ENCODE results near the gene DYNC1LI2. TPM values are rescaled to one million over a fixed set of nuclear protein-coding genes. Genes with fewer than 3 reads are reported as not detected.

DYNC1LI2 gene
- total and polyA plus RNA-seq, 12 donors: 27.2 to 109 (median 88.2) TPM

DNA sequence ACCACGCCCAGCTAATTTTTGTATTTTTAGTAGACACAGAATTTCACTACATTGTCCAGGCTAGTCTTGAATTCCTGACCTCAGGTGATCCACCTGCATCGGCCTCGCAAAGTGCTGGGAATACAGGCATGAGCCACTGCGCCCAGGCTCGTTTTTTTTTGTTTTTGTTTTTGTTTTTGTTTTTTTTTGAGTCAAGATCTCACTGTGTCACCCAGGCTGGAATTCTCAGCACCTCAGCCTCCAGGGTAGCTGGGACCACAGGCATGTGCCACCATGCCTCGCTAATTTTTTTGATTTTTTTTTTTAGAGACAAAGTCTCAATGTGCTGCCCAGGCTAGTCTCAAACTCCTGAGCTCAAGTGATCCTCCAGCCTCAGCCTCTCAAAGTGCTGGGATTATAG is 37.3 kb downstream of the DYNC1LI2 start:
- intact Hi-C loops (cut with DNase I): no loop called here
- Histone ChIP-seq H3K4me1 (peaks cover 0 to 12% (median 0%) of the 10 kb centered on the region in 9 donors), H3K27me3 (no peaks in the 10 kb centered on the region), H3K4me3 (no peak overlapping the region), H3K9me3 (peaks cover 0 to 9% (median 0%) of the 10 kb centered on the region in 11 donors), H3K27ac (no peak overlapping the region), H3K36me3 (peaks cover 0 to 21% (median 0%) of the 10 kb centered on the region in 9 donors)
- ATAC-seq: no peak
- no peak for DNase-seq
- TF ChIP-seq, protein P1, sequence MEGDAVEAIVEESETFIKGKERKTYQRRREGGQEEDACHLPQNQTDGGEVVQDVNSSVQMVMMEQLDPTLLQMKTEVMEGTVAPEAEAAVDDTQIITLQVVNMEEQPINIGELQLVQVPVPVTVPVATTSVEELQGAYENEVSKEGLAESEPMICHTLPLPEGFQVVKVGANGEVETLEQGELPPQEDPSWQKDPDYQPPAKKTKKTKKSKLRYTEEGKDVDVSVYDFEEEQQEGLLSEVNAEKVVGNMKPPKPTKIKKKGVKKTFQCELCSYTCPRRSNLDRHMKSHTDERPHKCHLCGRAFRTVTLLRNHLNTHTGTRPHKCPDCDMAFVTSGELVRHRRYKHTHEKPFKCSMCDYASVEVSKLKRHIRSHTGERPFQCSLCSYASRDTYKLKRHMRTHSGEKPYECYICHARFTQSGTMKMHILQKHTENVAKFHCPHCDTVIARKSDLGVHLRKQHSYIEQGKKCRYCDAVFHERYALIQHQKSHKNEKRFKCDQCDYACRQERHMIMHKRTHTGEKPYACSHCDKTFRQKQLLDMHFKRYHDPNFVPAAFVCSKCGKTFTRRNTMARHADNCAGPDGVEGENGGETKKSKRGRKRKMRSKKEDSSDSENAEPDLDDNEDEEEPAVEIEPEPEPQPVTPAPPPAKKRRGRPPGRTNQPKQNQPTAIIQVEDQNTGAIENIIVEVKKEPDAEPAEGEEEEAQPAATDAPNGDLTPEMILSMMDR (IDR thresholded peaks at IDR 0.05): no peak
- WGBS, 2 donors: 90 to 94% methylated on average over 6 of the region's 6 CpGs

DNA sequence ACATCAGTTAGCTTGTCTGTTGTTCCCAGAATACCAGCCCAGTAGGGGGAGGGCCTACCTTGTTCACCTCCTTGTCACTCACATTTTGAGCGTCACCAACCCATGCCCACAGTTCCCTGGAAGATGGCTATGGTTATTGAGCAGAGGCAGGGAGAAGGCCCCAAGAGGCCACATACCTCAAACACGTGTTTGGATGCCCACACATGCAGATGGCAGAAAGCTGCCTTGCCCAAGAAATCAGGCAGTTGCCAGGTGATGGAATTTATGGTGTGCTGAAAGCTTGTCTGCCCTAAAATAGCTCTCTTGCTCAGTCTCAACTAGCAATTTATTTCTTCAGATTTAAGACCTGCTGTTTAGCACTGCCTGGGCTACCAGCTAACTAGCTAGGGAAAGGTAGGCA is 38.3 kb downstream of the DYNC1LI2 start:
- peaks cover 0 to 12% (median 0%) of the 10 kb centered on the region in 9 donors for H3K4me1 ChIP-seq
- intact Hi-C loops (cut with DNase I): no loop called here
- H3K27ac ChIP-seq: no peak overlapping the region
- H3K4me3 ChIP-seq: no peak overlapping the region
- no peaks in the 10 kb centered on the region for H3K27me3 ChIP-seq
- TF ChIP-seq, protein P1 (IDR thresholded peaks at IDR 0.05): no peak
- DNase-seq (no peak), ATAC-seq (peak in 2 of 8 donors; percentile 24 to 27)
- peaks cover 0 to 9% (median 0%) of the 10 kb centered on the region in 11 donors for H3K9me3 ChIP-seq
- H3K36me3 ChIP-seq: peaks cover 0 to 11% (median 0%) of the 10 kb centered on the region in 9 donors
- 33 to 39% methylated on average over 2 of the region's 2 CpGs for WGBS, 2 donors

DNA sequence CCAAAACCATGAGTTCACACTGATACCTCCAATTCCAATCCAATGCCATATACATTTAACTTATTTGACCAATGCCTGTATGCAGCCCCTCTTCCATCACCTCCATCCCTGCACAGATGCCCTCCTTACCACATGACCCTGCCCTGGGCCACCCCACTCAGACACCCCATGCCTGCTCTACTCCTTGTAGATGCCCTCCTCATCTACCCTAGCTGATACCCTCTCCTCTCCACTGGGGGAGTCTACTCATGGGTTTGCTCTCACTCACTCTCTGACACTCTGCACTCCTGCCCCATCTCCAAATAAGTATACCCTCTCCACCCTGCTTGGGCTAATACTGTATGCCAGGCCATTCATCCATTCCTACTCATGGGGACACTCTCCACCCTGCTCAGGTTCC is 38.9 kb downstream of the DYNC1LI2 start:
- H3K4me3 ChIP-seq: no peak overlapping the region
- H3K4me1 ChIP-seq: peaks cover 0 to 12% (median 0%) of the 10 kb centered on the region in 9 donors
- intact Hi-C loops (cut with DNase I): no loop called here
- peaks cover 0 to 5% (median 0%) of the 10 kb centered on the region in 9 donors for H3K36me3 ChIP-seq
- ATAC-seq (peak in 2 of 8 donors; percentile 22 to 49), DNase-seq (no peak)
- TF ChIP-seq, protein P1 (IDR thresholded peaks at IDR 0.05): no peak
- no peak overlapping the region for H3K27ac ChIP-seq
- peaks cover 0 to 9% (median 0%) of the 10 kb centered on the region in 11 donors for H3K9me3 ChIP-seq
- no peaks in the 10 kb centered on the region for H3K27me3 ChIP-seq

DNA sequence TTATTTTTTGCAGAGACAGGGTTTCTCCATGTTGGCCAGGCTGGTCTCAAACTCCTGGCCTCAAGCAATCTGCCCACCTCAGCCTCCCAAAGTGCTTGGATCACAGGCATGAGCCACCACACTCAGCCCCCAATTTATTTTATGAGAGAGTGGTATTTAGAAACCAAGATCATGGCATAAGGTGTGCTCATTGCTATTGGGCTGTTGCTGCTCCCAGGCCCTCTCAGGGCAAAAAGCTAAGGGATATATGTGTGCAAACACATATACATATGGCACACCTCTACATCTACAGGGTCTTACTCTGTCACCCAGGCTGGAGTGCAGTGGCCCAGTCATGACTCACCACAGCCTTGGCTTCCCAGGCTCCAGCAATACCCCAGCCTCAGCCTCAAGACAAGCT is 39.8 kb downstream of the DYNC1LI2 start:
- DNase-seq (no peak), ATAC-seq (no peak)
- Histone ChIP-seq H3K27ac (no peak overlapping the region), H3K4me1 (peaks cover 0 to 9% (median 3%) of the 10 kb centered on the region in 9 donors), H3K36me3 (no peaks in the 10 kb centered on the region), H3K9me3 (peaks cover 0 to 9% (median 0%) of the 10 kb centered on the region in 11 donors), H3K27me3 (no peaks in the 10 kb centered on the region), H3K4me3 (no peak overlapping the region)
- intact Hi-C loops (cut with DNase I): no loop called here
- TF ChIP-seq, protein P1 (IDR thresholded peaks at IDR 0.05): no peak

Data from heart right ventricle (tissue), 16 donors.